Amniotic epithelial cell (primary cell): ENCODE data around the gene SPDYE1.
"Not testable (repeated sequence)": the region's sequence is repeated elsewhere in the genome, so short reads cannot be mapped to it uniquely, and the experiment has no call there.

Source experiments
- DNase-seq: peaks from one replicate; pipeline ENCODE4 v3.0.0-alpha.2; 2010; ENCODE audit warnings: low read depth

Gene SPDYE1

GRCh38 chr7:43992896-43993295 lies 4.8 kb upstream of the SPDYE1 start:
- peak; percentile 6 for DNase-seq

GRCh38 chr7:43994681-43995080 lies 3.0 kb upstream of the SPDYE1 start:
- not testable (repeated sequence) for DNase-seq

- DNase-seq, result not testable (repeated sequence)
Observed at GRCh38 chr7:44012081-44012480, 14.4 kb downstream of the SPDYE1 start.

GRCh38 chr7:44015090-44015489 lies 17.4 kb downstream of the SPDYE1 start:
- DNase-seq, result not testable (repeated sequence)

GRCh38 chr7:44018857-44019807 lies 21.4 kb downstream of the SPDYE1 start:
- peak; percentile 93 for DNase-seq

- DNase-seq, result not testable (repeated sequence)
Observed at GRCh38 chr7:44019825-44020224, 22.1 kb downstream of the SPDYE1 start.

- not testable (repeated sequence) for DNase-seq
Observed at GRCh38 chr7:44022069-44022468, 24.4 kb downstream of the SPDYE1 start.

GRCh38 chr7:44022796-44023467 lies 25.2 kb downstream of the SPDYE1 start:
- not testable (repeated sequence) for DNase-seq

- DNase-seq, result not testable (repeated sequence)
Observed at GRCh38 chr7:44029433-44029832, 31.7 kb downstream of the SPDYE1 start.

- not testable (repeated sequence) for DNase-seq
Observed at GRCh38 chr7:44030029-44030428, 32.3 kb downstream of the SPDYE1 start.

- not testable (repeated sequence) for DNase-seq
Observed at GRCh38 chr7:44031319-44031718, 33.6 kb downstream of the SPDYE1 start.

- DNase-seq, result not testable (repeated sequence)
Observed at GRCh38 chr7:44032031-44032430, 34.3 kb downstream of the SPDYE1 start.

- not testable (repeated sequence) for DNase-seq
Observed at GRCh38 chr7:44033971-44034844, 36.5 kb downstream of the SPDYE1 start.

GRCh38 chr7:44036364-44036763 lies 38.7 kb downstream of the SPDYE1 start:
- DNase-seq, result peak; percentile 35

- DNase-seq, result not testable (repeated sequence)
Observed at GRCh38 chr7:44037951-44038350, 40.3 kb downstream of the SPDYE1 start.

GRCh38 chr7:44038553-44038952 lies 40.9 kb downstream of the SPDYE1 start:
- DNase-seq, result not testable (repeated sequence)

- peak; percentile 87 for DNase-seq
Observed at GRCh38 chr7:44038961-44039558, 41.4 kb downstream of the SPDYE1 start.

- not testable (repeated sequence) for DNase-seq
Observed at GRCh38 chr7:44039800-44040492, 42.2 kb downstream of the SPDYE1 start.

- DNase-seq, result not testable (repeated sequence)
Observed at GRCh38 chr7:44040493-44040891, 42.8 kb downstream of the SPDYE1 start.

GRCh38 chr7:44042221-44042620 lies 44.5 kb downstream of the SPDYE1 start:
- DNase-seq, result no peak

GRCh38 chr7:44043902-44044301 lies 46.2 kb downstream of the SPDYE1 start:
- DNase-seq, result no peak
